Left lobe of liver (tissue), 2 donors: Measurements from ENCODE around the gene TMUB1. TPM values are rescaled to one million over a fixed set of nuclear protein-coding genes. Genes with fewer than 3 reads are reported as not detected.

Source experiments
- ATAC-seq: fragments of 200-7000 bp; cut with Tn5 transposase; one replicate; pipeline ENCODE4 v1.9.1; 2020; ENCODE audit warnings: mild to moderate bottlenecking, moderate library complexity
- DNase-seq: peaks from one replicate; pipeline ENCODE4 v3.0.0-alpha.2; 2020; ENCODE audit warnings: low spot score
- total RNA-seq: library from RNA; stranded (reverse); gene quantifications from one replicate; pipeline ENCODE4 v1.2.1, GENCODE V29; 2021
- donor health status: DM: no; HTN: no; CAD: no; lungs with moderate emphysema.
- donor health status: DM: no; HTN: yes; CAD: no.

Gene TMUB1
- total RNA-seq, 1 donor from 2014 or later = 60.4 TPM

DNA sequence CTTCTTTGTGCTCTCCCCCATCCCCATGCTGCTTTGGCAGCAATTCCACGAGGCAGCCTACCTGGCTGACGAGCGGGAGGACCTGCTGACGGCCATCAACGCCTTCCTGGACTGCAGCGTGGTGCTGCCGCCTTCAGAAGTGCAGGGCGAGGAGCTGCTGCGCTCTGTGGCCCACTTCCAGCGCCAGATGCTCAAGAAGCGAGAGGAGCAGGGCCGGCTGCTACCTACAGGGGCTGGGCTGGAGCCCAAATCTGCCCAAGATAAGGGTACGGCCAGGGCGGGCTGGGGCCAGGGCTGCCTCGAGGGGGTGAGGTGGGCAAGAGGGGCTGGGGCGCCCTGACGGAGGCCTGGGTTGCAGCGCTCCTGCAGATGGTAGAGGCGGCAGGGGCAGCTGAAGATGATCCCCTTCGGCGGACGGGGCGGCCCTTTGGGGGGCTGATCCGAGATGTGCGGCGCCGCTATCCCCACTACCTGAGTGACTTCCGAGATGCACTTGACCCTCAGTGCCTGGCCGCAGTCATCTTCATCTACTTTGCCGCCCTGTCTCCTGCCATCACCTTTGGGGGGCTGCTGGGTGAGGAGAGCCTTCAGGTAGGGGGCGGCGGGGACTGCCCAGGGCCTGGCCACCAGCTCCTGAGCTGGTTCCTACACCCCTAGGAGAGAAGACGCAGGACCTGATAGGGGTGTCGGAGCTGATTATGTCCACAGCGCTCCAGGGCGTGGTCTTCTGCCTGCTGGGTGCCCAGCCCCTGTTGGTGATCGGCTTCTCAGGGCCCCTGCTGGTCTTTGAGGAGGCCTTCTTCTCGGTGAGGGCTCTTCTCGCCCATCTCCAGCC, 12.0 kb downstream of the TMUB1 start:
- ATAC-seq (no peak), DNase-seq (no peak)

DNA sequence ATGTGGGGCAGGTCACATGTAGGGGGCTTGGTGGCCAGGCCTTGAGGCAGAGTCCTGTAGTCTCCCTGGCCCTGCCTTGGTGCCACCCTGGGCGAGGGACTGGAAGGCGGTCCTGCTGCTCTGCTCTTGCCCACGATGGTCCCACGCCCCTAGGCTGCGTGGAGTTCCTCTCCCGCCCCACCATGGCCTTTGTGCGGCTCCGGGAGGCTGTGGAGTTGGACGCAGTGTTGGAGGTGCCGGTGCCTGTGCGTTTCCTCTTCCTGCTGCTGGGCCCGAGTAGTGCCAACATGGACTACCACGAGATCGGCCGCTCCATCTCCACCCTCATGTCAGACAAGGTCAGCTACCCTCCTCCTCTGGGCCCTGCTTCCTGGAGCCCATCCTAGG, 12.7 kb downstream of the TMUB1 start:
- DNase-seq (no peak), ATAC-seq (no peak)

DNA sequence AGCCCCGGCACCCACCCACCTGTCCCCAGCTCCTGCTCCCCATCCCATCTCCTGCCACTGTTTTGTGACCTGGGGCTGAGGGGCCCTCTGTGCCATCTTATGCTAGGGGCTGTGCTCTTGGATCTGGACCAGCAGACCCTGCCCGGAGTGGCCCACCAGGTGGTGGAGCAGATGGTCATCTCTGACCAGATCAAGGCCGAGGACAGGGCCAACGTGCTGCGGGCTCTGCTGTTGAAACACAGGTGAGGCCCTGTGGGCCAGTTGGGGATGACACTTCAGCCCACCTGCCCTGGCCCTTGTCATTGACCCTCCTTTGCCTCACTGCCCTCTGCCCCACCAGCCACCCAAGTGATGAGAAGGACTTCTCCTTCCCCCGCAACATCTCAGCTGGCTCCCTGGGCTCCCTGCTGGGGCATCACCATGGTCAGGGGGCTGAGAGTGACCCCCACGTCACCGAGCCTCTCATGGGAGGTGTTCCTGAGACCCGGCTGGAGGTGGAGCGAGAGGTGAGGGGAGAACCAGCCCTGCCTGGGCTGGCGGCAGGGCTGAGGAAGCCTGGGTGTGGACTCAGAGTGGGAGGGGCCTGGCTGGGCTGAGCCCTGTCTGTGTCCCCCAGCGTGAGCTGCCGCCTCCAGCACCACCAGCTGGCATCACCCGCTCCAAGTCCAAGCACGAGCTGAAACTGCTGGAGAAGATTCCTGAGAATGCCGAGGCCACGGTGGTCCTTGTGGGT, 13.3 kb downstream of the TMUB1 start:
- no peak for ATAC-seq
- no peak for DNase-seq

DNA sequence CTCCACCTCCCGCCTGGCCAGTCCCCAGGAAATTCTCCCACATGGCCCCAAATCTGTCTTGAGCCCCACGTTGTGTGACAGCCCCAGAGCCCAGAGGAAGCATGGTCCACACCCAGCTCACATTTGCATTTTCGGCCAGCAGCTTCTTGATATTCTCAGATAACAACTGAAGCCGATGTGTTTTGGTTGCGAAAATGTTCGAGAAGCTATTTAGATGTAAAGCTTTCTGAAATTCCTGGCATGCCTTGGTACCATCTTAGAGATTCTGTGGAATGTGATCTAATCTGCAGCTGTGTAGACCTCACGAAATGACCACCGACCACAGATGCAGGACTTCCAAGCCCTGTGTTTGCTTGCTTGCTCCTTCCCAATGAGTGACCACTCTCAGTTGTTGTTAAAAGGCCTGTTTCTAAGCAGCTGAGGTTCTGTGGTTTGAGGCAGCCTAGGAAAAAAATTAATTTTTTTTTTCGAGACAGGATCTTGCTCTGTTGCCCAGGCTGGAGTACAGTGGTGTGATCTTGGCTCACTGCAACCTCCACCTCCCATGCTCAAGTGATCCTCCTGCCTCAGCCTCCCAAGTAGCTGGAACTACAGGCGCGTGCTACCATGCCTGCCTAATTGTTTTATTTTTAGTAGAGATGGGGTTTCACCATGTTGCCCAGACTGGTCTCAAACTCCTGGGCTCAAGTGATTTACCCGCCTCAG, 15.1 kb downstream of the TMUB1 start:
- ATAC-seq (no peak), DNase-seq (no peak)

DNA sequence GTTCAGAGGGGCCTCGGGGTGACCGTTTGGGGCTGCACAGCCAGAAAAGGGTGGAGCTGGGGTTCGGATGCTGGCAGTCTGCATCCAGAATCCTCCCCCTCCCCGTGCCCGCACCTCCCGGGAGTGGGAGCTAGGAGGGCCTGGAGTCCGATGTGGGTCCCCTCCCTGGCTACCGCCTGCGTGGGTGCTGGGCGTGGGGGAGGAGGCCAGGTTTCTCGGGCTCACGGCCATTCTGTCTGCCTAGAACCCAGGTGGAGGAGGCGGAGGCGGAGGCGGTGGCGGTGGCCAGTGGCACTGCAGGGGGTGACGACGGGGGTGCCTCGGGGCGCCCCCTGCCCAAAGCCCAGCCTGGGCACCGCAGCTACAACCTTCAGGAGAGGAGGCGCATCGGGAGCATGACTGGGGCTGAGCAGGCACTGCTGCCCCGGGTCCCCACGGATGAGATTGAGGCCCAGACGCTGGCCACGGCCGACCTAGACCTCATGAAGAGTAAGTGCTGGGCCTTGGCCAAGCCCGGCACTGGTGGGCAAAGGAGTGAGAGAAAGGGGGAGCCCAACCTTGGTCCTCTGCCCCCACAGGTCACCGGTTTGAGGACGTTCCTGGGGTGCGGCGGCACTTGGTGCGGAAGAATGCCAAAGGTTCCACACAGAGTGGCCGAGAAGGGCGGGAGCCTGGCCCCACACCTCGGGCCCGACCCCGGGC, 16.9 kb downstream of the TMUB1 start:
- DNase-seq (no peak), ATAC-seq (no peak)

DNA sequence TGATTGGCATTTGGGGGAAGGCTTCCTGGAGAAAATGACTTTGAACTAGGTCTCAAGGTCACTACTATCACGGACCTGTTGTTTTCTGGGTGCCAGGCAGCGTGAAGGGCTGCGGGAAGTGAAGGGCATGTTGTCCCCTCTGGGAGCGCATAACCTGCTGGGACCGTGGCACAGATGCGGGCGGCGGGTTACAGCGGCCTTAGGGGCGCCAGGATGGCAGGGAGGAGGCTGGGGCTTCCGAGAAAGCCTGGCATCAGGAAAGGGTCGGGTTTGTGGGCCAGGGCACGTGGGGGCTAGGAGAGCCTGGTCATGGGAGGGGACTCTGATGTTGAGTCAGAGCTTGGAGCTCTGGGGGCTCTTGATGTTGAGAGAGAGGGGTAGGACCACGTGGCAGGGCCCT, 17.8 kb downstream of the TMUB1 start:
- DNase-seq (no peak), ATAC-seq (no peak)

DNA sequence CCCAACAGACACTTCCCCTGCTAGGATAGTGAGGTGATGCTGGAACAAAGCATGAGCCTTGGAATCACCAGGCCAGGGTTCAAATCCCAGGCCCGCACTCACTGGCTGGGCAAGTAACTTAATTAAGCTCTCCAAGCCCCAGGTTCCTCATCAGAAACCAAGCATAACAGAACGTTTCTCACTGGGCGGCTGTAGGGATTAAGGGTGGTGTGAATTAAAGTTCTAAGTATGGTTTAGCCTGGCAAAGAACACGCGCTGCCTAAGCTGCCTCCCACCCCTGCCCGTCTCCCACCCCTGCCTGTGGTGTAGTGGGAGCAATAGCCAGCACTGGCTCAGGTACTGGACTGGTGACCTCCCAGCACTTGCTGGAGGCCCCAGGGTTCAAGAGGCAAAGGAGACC, 18.3 kb downstream of the TMUB1 start:
- DNase-seq (no peak), ATAC-seq (no peak)

DNA sequence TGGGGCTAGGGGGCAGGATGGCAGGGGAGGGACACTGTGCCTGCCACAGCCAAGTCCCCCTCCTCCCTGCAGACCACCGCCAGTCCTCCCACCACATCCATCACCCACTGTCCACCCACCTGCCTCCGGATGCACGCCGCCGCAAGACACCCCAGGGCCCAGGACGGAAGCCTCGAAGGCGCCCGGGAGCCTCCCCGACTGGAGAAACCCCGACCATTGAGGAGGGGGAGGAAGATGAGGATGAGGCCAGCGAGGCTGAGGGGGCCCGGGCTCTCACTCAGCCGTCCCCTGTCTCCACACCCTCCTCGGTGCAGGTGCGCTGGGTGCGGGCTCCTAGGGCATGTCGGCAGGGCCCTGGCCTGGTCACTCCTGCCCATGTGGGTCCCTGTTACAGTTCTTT, 18.8 kb downstream of the TMUB1 start:
- DNase-seq = no peak
- ATAC-seq = no peak

DNA sequence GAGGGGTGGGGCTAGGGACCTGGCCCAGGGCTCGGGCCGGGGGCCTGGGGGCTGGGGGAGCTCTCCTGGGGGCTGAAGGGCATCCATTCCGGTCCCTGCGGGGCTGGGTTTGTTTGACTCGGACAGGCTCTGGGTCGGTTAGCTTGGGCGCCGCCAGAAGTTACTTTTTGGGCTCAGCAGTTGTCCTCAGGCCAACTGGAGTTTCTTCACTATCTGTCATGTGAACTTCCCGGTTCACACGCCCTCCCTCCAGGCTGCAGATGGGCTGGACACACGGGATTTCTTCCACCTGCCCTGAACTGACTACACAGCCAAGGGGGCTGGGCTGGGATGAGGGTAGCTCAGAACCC, 20.1 kb downstream of the TMUB1 start:
- DNase-seq (peak; percentile 74), ATAC-seq (peak; percentile 40)

DNA sequence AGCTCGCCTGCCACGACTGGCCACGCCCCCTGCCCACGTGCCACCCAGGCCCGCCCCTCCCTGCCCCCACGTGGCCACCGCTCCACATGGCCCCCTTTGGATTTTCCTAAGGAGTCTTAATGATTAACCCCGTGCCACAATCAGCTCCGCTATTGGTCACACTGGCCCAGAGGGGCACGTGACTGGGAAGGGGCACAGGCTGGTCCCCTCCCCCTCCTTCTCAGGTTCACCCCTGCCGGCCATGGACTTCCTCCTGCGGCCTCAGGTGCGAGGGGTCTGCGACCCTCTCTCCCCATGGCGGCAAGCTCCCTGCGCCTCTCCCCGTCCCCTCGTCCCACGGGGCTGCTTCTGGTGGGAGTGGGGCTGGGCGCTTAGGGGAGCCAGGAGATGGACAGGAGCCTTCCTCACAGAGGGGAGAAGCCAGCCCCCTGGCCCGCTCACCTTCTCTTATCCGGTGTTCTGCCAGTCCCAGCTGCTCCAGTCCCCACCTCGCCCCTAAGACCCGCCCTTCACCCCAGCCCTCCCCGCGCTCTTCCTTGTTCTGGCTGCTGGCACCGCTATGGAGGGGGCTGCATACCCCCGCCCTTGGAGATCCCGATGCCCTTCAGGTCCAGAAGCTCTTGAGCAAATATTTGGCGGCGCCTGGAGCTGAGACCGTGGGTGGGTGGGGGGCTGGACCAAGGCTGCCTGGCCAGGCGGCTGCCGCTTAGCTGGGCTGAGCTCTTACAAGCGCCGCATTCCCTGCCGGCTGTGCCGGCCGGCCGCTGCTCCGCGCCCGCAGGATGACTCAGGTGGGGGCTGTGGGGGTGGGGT, 20.7 kb downstream of the TMUB1 start:
- DNase-seq = peak; percentile 94
- ATAC-seq = peak; percentile 63

DNA sequence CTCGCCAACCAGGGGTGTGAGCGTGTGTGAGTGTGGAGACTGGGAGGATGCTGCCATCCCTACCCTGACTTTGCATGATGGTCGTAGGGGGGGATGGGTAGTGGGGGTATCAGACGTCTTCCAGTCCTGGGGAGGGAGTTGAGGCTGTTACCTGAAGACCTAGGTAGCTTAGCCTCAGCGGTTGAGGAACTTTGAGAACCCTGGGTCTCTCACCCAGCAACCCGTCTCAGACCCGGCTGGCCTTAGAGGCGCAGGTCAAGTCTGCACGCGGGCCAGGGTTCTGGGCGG, 21.2 kb downstream of the TMUB1 start:
- DNase-seq (no peak), ATAC-seq (no peak)

DNA sequence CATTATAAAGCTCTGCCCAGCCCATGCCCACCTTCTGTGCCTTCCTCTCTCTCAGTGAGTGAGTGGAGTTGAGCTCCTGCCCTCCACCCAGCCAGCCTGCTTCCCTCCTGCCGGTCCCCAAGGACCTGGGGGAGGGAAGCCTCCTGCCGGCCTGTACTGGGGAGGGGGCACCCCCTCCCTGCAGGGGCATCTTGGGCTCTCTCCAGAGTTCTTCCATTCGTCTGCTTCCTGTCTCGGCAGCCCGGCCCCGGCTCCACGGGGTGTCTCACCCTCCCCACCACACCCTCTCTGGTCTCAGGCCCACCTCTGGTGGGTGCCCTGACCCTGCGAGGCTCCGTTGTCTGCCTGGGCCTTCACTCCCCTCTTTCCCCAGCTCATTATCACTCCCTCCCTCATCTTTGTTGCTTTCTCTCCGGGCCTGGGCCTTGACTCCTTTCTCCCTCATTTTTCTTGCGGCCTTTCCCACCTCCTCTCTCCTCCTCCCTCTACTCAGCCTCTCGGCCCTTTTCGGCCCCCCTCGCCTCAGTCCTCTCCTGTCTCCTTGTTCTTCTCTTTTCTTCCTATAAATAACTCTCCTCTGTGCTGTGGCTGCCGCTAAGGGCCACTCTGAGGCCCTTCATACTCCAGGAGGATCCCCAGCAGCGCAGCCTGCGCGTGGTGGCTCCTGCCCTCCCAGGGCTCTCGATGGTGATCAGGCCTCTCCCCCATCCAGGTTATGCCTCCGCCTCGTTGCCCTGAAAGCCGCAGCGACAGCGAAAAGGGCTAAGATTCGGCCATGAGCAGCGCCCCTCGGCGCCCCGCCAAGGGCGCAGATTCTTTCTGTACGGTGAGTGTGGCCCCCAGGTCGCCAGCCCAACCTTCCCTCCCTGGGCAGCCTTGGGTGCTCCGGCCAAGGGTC, 21.8 kb downstream of the TMUB1 start:
- ATAC-seq (no peak), DNase-seq (no peak)

DNA sequence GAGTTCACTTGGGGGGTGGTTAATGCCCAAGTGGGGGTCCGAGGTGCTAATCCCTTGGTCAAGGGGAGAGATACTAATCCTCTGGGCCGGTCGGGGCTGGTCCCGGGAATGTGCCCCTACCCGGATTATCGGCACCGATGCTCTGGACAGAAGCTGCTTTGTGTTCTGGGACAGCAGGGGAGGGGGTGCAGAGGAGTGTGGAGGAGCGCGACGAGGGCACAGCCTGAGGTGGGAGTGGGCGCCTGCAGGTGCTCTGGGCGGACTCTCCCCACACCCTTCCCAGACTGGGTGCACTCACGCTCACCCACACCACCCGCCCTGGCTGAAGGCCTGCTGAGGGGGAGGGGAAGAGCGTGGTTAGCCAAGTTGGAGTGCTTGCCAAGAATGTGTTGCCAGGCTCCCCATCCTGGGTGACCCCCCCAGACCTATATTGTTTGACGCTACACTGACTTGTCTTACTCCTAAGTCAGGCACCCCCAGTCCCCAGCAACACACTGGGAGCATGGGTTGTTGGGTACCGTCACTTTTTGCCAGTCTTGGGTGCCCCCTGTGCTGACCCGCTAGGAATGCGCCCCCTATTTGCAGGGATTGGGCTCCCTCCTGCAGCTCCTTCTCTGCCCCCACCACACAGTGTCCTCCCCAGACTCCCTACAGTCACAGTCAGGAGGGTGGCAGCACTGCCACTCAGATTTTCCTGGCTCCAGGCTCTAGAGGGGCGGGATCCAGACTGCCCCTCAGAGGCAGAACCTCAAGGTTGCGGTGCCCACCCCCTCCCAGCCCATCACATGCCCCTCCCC, 22.7 kb downstream of the TMUB1 start:
- DNase-seq = peak; percentile 64

DNA sequence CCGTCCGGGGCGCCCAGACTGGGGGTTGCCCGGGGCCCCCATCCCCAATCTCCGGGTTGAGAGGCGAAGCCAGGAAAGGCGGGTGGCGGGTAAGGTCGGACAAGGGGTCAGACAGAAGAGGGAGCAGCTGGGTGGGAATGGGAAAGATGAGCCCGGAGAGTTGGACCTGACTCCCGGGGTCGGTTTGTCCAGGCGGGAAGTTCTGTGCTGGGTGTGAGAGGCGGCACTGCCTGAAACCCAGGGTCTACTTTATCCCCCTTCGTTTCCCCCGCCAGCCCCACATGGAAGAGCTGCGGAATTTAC, 23.2 kb downstream of the TMUB1 start:
- DNase-seq = no peak
- no peak for ATAC-seq

More for the DNA sequence above, 22.7 kb downstream of the TMUB1 start:
- ATAC-seq = no peak

DNA sequence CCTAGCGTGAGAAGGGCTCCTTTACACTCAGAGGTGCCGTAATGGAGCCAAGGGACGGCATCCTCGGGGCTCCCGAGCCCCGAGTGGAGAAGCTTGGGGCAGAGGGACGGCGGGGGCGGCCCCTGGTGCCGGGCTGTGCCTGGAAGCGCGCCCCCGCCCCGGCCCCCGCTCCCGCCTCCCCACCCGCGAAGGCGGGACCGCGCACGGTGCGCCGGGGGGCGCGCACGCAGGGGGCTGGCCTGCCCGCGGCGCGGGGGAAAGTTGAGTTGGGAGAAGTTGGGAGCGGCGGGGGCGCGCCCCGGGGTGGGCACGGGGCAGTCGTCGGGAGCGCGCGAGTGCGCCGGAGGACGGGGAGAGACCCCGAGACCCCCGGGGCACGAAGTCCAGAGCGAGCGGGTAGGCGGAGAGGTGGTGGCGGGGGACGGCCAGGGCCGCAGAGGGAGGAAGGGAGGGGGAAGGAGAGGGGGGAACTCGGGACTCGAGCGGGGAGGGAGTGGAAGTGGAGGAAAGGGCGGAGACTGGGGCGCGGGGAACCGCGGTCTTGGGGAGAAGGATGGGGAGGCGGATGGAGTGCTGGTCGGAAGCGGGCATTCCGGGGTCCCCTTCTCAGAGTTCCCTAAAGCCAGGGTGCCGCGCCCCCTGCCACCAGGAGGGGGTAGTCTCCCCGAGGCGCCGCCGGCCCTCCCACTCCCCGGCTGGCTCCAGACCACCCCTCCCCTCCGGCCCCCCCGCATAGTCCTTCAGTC, 23.8 kb downstream of the TMUB1 start, which contains the start of gene SLC4A2:
Gene SLC4A2 (plus strand): TSS at position 223 of the 746 bp plus-strand sequence. CDS start 2,399 bp downstream, outside the sequence.
- DNase-seq (peak; percentile 84), ATAC-seq (peak; percentile 55)

DNA sequence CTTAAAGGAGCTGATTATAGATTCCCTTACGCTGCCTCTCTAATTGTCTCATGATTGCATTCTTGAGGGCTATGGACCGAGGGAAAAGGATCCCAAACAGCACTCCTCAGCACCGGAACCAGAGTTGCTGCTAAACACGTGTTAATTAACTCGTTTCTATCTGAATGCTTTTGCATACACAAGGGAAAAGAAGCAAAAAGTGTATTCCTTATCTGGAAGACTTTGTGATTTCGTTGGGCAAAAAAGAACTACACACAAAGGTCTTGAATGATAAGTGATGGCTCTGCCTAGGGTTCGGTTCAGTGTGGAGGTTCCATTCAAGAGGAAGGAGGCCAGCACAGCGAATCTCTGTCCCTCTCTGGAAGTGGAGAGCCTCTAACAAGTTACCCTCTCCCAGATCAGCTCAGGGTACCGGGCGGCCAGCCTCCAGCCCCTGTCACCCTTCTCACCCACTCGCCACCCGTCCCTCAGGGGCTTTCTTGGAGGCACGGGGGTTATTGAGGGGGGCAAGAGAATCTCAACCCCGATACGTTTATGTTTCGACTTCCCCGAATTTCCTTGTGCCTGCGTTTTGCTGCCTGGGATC, 24.4 kb downstream of the TMUB1 start:
- no peak for DNase-seq
- ATAC-seq = no peak

DNA sequence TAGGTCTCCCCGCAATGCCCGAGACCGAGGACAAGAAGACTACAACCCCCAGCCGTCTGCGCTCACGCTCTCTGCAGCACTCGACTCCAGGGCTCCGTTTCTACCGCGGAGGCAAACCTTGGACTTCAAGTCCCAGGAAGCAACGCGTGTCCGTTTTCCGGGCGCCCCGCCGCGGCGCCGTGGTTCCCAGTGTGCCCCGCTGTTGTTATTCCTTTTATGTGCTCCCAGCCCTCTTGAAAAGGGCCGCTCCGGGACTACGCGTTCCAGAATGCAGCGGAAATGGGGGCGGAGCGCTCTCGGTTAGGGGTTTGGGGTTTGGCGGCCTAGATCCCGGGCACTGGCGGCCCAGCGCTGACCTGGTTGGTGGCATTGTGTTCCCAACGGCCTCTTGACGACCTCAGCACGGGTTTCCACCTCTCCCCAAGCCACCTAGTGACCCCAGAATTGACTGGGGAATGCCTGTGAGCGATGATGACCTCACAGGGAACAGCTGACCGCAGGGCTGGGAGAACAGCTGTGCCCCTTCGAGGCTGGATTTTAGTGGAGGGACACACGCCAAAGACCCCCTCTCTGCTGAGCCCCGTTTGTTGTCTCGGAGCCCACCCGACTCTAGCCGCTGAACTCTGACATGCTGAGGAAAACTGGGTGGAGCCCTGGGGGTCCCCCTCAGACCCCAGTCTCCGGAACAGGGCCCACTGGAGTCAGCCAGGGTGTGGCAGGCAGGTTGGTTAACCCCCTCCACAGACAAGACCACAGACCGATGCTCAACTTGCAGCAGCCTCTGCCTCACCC, 25.1 kb downstream of the TMUB1 start:
- ATAC-seq (peak; percentile 78), DNase-seq (peak; percentile 99)
